ENCODE measurements around the gene L2HGDH.

Gene L2HGDH

DNA sequence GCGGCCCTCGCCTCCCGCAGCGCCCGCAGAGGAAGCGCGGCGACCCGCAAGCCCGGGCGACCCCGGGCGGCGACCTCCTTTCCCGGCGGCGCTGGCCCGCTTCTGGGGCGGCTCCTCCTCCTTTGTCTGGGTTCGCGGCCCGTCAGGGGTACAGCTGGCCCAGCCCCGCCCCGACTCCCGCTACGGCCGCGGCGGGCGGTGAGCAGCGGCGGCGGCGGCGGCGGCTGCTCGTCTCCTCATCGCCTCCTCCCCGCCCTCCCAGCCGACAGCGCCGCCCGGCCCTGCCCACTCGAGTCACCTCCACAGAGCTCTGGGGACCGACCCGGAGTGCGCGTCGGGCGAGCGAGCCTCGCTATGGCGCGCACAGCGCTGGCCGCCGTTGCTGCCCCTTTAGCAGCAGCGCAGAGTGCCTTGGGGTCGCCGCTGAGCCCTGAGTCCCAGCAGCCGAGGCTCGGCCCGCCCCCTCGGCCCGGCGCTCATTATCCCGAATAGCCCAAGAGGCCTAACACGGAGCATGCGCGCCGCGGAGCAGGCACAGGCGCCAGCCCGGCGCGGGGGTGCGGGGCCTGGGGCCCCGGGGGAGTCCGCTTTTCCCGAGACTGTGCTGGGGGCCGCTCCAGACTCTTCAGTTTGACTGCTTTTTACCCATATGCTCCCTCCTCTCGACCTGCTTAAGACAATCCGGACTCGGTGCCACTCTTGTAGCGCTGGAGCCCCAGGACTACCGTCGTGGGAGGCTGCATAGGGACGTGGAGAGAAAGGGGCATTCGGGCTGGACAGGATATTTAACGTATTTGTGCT, 80.4 kb downstream of the L2HGDH start, which contains the start of gene SOS2:
Gene SOS2, minus strand, starts transcription at position 104 of the 801 bp plus-strand sequence. CDS start 295 bp downstream, outside the sequence.
- peaks cover 16% of the 10 kb centered on the region for H3K36me3 Mint-ChIP-seq

DNA sequence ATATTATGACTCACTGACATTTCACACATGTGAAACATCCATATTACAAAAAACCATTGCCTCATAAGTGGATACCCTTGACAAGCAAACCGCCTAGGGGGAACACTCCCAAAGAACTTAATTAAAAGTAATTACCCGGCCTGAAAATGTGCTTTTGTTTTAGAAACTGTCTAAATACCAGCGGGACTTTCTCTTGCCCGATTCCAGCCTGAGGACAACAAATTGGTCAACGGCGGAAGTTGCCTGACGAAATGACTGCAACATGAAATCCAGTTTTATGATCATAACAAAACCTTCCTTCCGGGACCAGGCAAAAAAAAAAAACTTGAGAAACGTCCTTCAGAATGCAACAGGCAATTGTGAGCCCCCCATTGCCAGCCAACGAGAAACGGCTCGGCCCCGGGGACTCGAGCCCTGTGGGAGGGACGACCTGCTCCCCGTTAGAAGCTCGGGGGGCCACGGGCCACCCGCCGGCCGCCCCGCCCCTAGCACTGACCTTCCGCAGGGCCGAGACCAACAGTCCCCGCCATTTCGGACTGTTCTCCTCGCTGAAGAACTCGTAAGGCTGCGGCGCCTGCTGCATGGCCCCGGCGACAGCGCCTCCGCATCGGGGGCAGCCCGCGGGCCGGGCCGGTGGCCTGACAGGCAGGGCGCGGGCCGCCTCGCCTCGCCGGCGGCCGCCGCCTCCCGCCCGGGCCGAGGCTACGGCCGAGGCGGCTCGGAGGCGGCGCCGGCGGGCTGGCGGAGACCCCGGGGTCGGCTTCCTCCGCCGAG, 81.1 kb downstream of the L2HGDH start:
- H3K9me3 Mint-ChIP-seq = no peaks in the 10 kb centered on the region
- DNase-seq (ENCODE audit: low spot score in 2 of 2) = peak; percentile 24 to 77
- peak overlapping the region; percentile 89 for H3K27ac Mint-ChIP-seq
- H3K4me3 Mint-ChIP-seq = peak overlapping the region; percentile 79
- ATAC-seq = peak; percentile 44
- H3K4me1 Mint-ChIP-seq = peaks cover 31% of the 10 kb centered on the region
- peaks cover 16% of the 10 kb centered on the region for H3K36me3 Mint-ChIP-seq

More for the DNA sequence above, 80.4 kb downstream of the L2HGDH start, which contains the start of gene SOS2:
- ATAC-seq (peak; percentile 90), DNase-seq (ENCODE audit: low spot score in 2 of 2) (peak; percentile 73 to 89)
- H3K4me1 Mint-ChIP-seq = peaks cover 25% of the 10 kb centered on the region
- H3K27ac Mint-ChIP-seq = peak within 1 kb of the TSS; percentile 89
- no peaks in the 10 kb centered on the region for H3K9me3 Mint-ChIP-seq
- peak within 1 kb of the TSS; percentile 79 for H3K4me3 Mint-ChIP-seq

- H3K9me3 Mint-ChIP-seq = no peaks in the 10 kb centered on the region
- ATAC-seq (no peak), DNase-seq (ENCODE audit: low spot score in 2 of 2) (no peak)
- peaks cover 16% of the 10 kb centered on the region for H3K36me3 Mint-ChIP-seq
- peaks cover 31% of the 10 kb centered on the region for H3K4me1 Mint-ChIP-seq
- H3K27ac Mint-ChIP-seq = peak overlapping the region; percentile 89
- H3K4me3 Mint-ChIP-seq = peak overlapping the region; percentile 79
Observed at GRCh38 chr14:50230401-50230700, 81.7 kb downstream of the L2HGDH start.

DNA sequence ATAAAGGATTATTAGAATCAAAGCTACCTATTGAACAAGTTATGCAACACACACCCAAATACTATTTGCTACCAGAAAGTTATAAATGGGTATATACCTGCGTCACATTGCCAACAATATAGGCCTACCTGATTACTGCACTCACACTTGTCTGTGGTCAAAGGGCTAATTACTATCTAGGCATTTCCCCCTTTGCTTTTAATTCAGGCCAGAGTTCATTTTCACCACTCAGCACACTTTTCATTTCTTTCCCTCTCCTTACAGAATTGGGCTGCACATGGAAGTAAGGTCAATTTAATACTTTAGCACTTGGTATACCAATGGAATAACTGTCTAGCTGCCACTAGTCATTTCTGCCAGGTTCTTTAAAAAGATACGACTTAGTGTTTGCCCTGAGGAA, 82.3 kb downstream of the L2HGDH start:
- Mint-ChIP-seq H3K4me3 (peak overlapping the region; percentile 79), H3K27ac (no peak overlapping the region), H3K4me1 (peaks cover 31% of the 10 kb centered on the region), H3K36me3 (peaks cover 16% of the 10 kb centered on the region), H3K9me3 (no peaks in the 10 kb centered on the region)
- ATAC-seq (no peak), DNase-seq (ENCODE audit: low spot score in 2 of 2) (no peak)

DNA sequence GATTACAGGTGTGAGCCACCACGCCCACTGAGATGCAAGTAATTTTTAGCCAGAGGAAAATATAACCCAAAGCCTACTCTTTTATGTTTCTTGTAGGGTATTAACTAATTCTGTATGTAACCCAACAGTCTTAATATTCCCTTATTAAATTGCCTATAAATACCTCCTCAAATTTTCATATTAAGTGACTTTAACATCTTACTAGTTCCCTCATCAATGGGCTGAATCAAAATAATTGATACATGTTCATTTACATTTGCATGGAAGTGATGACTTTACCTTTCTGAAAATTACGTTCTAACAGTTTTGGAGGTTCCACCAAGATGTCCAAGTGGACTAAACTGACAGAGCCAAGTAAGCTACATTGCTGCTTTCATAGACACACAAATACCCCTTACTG, 83.7 kb downstream of the L2HGDH start:
- ATAC-seq (no peak), DNase-seq (ENCODE audit: low spot score in 2 of 2) (no peak)
- peaks cover 14% of the 10 kb centered on the region for H3K36me3 Mint-ChIP-seq
- no peak overlapping the region for H3K4me3 Mint-ChIP-seq
- H3K4me1 Mint-ChIP-seq = peaks cover 22% of the 10 kb centered on the region
- H3K9me3 Mint-ChIP-seq = no peaks in the 10 kb centered on the region
- no peak overlapping the region for H3K27ac Mint-ChIP-seq

- no peaks in the 10 kb centered on the region for H3K9me3 Mint-ChIP-seq
- H3K27ac Mint-ChIP-seq = no peak overlapping the region
- DNase-seq (ENCODE audit: low spot score in 2 of 2) (no peak), ATAC-seq (no peak)
- H3K36me3 Mint-ChIP-seq = peaks cover 22% of the 10 kb centered on the region
- H3K4me1 Mint-ChIP-seq = peaks cover 34% of the 10 kb centered on the region
- H3K4me3 Mint-ChIP-seq = no peak overlapping the region
Observed at GRCh38 chr14:50225974-50226297, 86.1 kb downstream of the L2HGDH start.

DNA sequence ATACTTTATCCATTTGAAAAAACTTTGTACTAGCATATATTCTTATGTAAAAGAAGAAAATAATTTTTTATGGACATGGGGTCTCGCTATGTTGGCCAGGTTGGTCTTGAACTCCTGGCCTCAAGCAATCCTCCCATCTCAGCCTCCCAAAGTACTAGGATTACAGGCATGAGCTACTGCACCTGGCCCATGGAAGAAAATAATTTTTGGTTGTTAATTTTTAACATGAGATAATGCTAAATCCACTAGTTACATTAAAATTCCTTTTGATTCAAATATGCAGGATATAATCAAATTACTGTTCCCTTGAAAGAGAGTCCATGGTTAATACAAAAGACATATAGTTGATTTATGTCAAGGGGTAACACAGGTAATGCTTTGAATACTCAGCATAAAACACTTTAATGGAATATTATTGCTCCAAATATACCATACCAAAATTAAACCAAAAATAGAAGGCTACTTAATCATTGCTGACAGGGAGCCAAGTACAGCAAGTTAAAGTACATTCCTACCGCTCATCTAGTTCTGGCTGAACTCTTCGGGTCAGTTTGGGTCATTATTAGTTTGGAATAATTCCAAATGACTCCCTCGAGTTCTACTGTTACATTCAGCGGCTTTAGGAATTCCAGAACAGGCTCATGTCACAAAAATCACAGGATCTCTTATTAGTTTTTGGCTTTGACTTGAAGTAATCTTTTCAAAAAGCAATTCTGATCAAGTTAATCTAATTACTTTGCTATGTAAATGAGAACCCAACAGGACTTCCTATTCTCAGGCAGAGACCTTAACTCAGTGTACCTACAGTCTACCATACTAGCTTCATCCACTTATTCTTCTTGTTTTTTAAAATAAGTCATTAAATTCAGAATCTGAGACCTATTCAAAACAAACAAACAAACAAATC, 86.7 kb downstream of the L2HGDH start:
- no peak for ATAC-seq
- H3K4me3 Mint-ChIP-seq = no peak overlapping the region
- H3K36me3 Mint-ChIP-seq = peaks cover 17% of the 10 kb centered on the region
- DNase-seq (ENCODE audit: low spot score in 2 of 2) = no peak
- peaks cover 32% of the 10 kb centered on the region for H3K4me1 Mint-ChIP-seq
- H3K9me3 Mint-ChIP-seq = no peaks in the 10 kb centered on the region
- no peak overlapping the region for H3K27ac Mint-ChIP-seq

DNA sequence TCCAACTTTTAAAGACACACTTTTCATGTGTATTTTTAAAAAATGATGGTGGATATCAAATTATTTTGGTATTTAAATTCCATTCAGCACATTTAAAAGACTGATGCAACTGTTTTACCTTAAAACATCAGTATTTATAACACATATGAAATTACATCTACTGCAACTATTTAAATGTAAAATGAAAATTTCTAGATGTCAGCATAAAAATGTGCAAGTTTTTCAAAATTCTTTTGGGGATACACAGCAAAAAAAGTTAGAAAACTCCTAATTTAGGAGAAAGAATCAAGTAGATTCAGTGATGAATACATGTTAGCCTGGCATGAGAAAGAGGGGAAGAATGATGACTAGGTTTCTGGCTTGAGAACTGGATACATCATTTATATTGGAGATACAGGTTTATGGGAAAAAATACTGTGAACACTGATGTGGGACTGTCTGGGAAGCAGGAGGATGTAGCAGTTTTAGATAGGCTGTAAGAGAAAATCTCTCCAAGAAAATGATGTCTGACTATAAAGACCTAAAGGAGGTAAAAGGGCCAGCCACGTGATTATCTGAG, 89.9 kb downstream of the L2HGDH start:
- ATAC-seq = no peak
- no peak for DNase-seq (ENCODE audit: low spot score in 2 of 2)
- H3K4me1 Mint-ChIP-seq = peaks cover 34% of the 10 kb centered on the region
- H3K27ac Mint-ChIP-seq = no peak overlapping the region
- H3K4me3 Mint-ChIP-seq = no peak overlapping the region
- H3K36me3 Mint-ChIP-seq = peaks cover 26% of the 10 kb centered on the region
- no peaks in the 10 kb centered on the region for H3K9me3 Mint-ChIP-seq

DNA sequence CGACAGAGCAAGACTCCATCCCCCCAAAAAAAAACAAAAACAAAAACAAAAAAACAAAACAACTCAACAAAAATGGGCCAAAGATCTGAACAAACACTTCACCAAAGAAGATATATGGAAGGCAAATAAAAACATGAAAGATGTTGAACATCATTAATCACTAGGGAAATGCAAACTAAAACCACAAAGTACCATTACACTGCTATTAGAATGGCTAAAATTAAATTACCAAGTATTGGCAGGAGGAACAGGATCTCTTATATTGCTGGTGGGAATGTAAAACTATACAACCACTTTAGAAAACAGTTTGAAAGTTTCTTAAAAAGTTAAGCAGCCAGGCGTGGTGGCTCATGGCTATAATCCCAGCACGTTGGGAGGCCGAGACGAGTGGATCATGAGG, 93.5 kb downstream of the L2HGDH start:
- H3K9me3 Mint-ChIP-seq = no peaks in the 10 kb centered on the region
- H3K36me3 Mint-ChIP-seq = peaks cover 20% of the 10 kb centered on the region
- peaks cover 30% of the 10 kb centered on the region for H3K4me1 Mint-ChIP-seq
- H3K27ac Mint-ChIP-seq = no peak overlapping the region
- H3K4me3 Mint-ChIP-seq = no peak overlapping the region
- ATAC-seq (no peak), DNase-seq (ENCODE audit: low spot score in 2 of 2) (no peak)

DNA sequence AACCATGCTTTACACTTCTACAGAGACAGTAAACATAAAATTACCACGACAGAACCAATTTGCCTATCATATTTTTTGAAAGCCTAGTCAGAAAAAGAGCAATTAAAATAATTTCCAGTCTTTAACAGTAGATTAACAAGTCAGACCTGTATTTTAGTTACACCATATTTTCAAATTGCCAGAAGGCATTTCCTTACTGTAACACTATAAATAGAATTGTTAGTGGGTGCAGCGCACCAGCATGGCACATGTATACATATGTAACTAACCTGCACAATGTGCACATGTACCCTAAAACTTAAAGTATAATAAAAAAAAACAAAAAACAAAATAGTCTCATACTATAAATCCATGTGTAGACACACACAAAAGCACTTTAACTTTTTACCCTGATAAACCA, 96.6 kb downstream of the L2HGDH start:
- Mint-ChIP-seq H3K4me3 (no peak overlapping the region), H3K27ac (no peak overlapping the region), H3K36me3 (peaks cover 12% of the 10 kb centered on the region), H3K9me3 (no peaks in the 10 kb centered on the region), H3K4me1 (peaks cover 25% of the 10 kb centered on the region)
- ATAC-seq (no peak), DNase-seq (ENCODE audit: low spot score in 2 of 2) (no peak)

- no peaks in the 10 kb centered on the region for H3K9me3 Mint-ChIP-seq
- H3K4me3 Mint-ChIP-seq = no peak overlapping the region
- no peak overlapping the region for H3K27ac Mint-ChIP-seq
- peaks cover 12% of the 10 kb centered on the region for H3K36me3 Mint-ChIP-seq
- ATAC-seq (no peak), DNase-seq (ENCODE audit: low spot score in 2 of 2) (no peak)
- H3K4me1 Mint-ChIP-seq = peaks cover 19% of the 10 kb centered on the region
Observed at GRCh38 chr14:50213795-50214194, 98.2 kb downstream of the L2HGDH start.

- no peak overlapping the region for H3K27ac Mint-ChIP-seq
- no peaks in the 10 kb centered on the region for H3K9me3 Mint-ChIP-seq
Observed at GRCh38 chr14:50212726-50213125, 99.3 kb downstream of the L2HGDH start.

GRCh38 chr14:50210074-50210473, 102.0 kb downstream of the L2HGDH start:
- no peak for DNase-seq (ENCODE audit: low spot score in 2 of 2)
- peaks cover 1% of the 10 kb centered on the region for H3K36me3 Mint-ChIP-seq
- no peak overlapping the region for H3K27ac Mint-ChIP-seq
- no peaks in the 10 kb centered on the region for H3K9me3 Mint-ChIP-seq
- no peak overlapping the region for H3K4me3 Mint-ChIP-seq
- no peak for ATAC-seq
- peaks cover 9% of the 10 kb centered on the region for H3K4me1 Mint-ChIP-seq

More at GRCh38 chr14:50212726-50213125, 99.3 kb downstream of the L2HGDH start:
- ATAC-seq (no peak), DNase-seq (ENCODE audit: low spot score in 2 of 2) (no peak)
- no peak overlapping the region for H3K4me3 Mint-ChIP-seq
- peaks cover 3% of the 10 kb centered on the region for H3K36me3 Mint-ChIP-seq
- peaks cover 13% of the 10 kb centered on the region for H3K4me1 Mint-ChIP-seq

DNA sequence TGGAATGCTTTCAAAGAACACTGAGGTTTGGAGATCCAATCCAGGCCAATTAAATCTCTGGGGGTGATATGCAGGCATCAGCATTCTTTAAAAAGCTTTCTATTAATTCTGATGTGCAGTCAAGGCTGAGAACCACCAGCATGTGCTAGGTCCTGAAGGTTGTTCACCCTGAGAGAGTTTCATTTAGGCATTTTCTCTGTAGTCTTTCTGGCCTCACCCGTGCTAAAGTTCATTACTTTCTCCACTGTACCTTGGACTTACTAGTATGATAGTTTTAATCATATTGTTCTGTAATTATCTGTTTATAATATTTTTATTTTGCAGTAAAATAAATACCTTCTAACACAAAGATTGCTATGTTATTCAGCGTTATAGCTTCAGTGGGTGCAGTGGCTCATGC, 113.5 kb downstream of the L2HGDH start:
- no peak overlapping the region for H3K27ac Mint-ChIP-seq
- peaks cover 73% of the 10 kb centered on the region for H3K36me3 Mint-ChIP-seq
- no peaks in the 10 kb centered on the region for H3K4me1 Mint-ChIP-seq
- DNase-seq (ENCODE audit: low spot score in 2 of 2) (no peak), ATAC-seq (no peak)
- no peak overlapping the region for H3K4me3 Mint-ChIP-seq
- no peaks in the 10 kb centered on the region for H3K9me3 Mint-ChIP-seq

DNA sequence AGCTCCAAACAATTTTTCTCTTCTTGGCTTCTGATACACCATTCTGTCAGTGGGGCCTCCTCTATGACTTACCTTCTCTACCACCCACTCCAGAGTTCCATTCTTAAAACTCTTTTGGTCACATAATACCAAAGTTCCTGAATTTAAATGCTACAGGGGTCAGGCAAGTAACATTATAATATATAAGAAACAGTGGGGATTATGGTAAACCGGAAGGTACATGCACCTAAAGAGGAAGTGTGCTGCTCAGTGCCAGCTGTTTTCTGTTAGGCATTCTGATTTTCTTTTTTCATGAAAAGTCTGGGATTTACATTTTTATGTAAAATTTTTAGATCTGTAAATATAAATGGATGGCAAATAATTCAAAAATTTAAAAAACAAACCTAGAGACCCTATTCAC, 120.5 kb downstream of the L2HGDH start:
- Mint-ChIP-seq H3K9me3 (no peaks in the 10 kb centered on the region), H3K4me1 (peaks cover 5% of the 10 kb centered on the region), H3K27ac (no peak overlapping the region), H3K36me3 (peaks cover 65% of the 10 kb centered on the region), H3K4me3 (no peak overlapping the region)
- no peak for DNase-seq (ENCODE audit: low spot score in 2 of 2)
- ATAC-seq = no peak

Data from stimulated activated effector memory CD8-positive, alpha-beta T cell treated with anti-CD3 and anti-CD28 coated beads, Interleukin-12 subunit alpha, Interleukin-12 subunit beta, amount 100 ng/mL, for 72 hours (primary cell).